ENCODE results near the gene GPR32. TPM values are rescaled to one million over a fixed set of nuclear protein-coding genes. Genes with fewer than 3 reads are reported as not detected.
"Not testable (repeated sequence)": the region's sequence is repeated elsewhere in the genome, so short reads cannot be mapped to it uniquely, and the experiment has no call there.

GPR32 gene
- total and polyA plus RNA-seq, 5 experiments from 2014 or later, result not detected

DNA sequence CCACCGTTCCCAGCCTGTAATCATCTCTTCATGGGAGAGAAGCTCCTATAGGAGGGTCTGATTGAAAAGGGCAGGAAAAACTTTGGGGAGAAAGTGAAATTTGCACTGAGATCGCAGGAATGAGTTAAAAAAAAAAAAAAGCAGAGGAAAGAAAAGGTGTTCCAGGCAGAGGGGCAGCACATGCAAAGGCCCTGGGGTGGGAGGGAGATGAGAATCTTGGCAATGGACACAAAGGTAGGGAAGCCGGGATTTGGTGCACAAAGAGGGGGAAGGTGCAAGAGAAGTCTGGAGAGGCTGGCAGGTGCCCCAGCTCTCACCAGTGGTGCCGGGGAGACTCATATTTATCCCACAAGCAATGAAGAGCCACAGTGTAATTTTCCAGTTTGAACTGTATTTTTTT is 16.4 kb upstream of the GPR32 start:
- Mint-ChIP-seq H3K4me3 (no peak overlapping the region), H3K36me3 (no peaks in the 10 kb centered on the region), H3K27me3 (peaks cover 2 to 31% (median 16%) of the 10 kb centered on the region in 5 donors), H3K9me3 (no peaks in the 10 kb centered on the region), H3K4me1 (peaks cover 0 to 2% (median 0%) of the 10 kb centered on the region in 4 donors), H3K27ac (no peak overlapping the region)
- POLR2A ChIA-PET, result no interaction called here
- ATAC-seq (no peak), DNase-seq (no peak)

- H3K27ac Mint-ChIP-seq, H3K9me3 Mint-ChIP-seq, H3K4me3 Mint-ChIP-seq, DNase-seq, POLR2A ChIA-PET, H3K36me3 Mint-ChIP-seq, H3K4me1 Mint-ChIP-seq, ATAC-seq: not testable (repeated sequence)
- peaks cover 2 to 31% (median 16%) of the 10 kb centered on the region in 5 donors for H3K27me3 Mint-ChIP-seq
Measured at GRCh38 chr19:50756244-50756643, 14.0 kb upstream of the GPR32 start.

DNA sequence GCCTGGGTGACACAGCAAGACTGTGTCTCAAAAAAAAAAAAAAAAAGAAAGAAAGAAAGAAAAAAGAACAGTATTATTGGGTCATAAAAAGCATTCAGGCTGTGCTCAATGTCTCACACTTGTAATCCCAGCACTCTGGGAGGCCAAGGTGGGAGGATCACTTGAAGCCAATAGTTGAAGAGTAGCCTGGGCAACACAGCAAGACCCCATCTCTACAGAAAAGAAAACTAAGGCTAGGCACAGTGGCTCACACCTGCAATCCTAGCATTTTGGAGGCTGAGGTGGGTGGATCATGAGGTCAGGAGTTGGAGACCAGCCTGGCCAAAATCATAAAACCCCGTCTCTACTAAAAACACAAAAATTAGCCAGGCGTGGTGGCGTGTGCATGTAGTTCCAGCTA is 12.6 kb upstream of the GPR32 start:
- not testable (repeated sequence) for H3K36me3 Mint-ChIP-seq

DNA sequence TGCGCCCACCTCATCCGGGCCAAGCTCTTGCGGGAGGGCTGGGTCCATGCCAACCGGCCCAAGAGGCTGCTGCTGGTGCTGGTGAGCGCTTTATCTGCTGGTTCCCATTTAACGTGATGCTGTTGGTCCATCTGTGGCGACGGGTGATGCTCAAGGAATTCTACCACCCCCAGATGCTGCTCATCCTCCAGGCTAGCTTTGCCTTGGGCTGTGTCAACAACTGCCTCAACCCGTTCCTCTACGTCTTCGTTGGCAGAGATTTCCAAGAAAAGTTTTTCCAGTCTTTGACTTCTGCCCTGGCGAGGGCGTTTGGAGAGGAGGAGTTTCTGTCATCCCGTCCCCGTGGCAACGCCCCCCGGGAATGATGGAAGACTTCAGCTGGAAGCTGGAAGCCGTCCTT is 11.2 kb upstream of the GPR32 start:
- peaks cover 2 to 23% (median 12%) of the 10 kb centered on the region in 5 donors for H3K27me3 Mint-ChIP-seq
- DNase-seq, H3K4me3 Mint-ChIP-seq, POLR2A ChIA-PET, H3K27ac Mint-ChIP-seq, H3K4me1 Mint-ChIP-seq, H3K9me3 Mint-ChIP-seq, H3K36me3 Mint-ChIP-seq, ATAC-seq: not testable (repeated sequence)

More for the DNA sequence above, 12.6 kb upstream of the GPR32 start:
- H3K9me3 Mint-ChIP-seq, ATAC-seq, H3K4me3 Mint-ChIP-seq, H3K27ac Mint-ChIP-seq, POLR2A ChIA-PET, DNase-seq, H3K4me1 Mint-ChIP-seq: not testable (repeated sequence)
- H3K27me3 Mint-ChIP-seq, result peaks cover 2 to 31% (median 16%) of the 10 kb centered on the region in 5 donors

GRCh38 chr19:50759886-50760285 is 10.4 kb upstream of the GPR32 start:
- Mint-ChIP-seq H3K36me3 (no peaks in the 10 kb centered on the region), H3K27me3 (peaks cover 2 to 26% (median 11%) of the 10 kb centered on the region in 5 donors), H3K4me1 (peaks cover 0 to 3% (median under 1%) of the 10 kb centered on the region in 4 donors), H3K27ac (no peak overlapping the region), H3K9me3 (peaks cover 0 to 2% (median 0%) of the 10 kb centered on the region in 9 donors), H3K4me3 (no peak overlapping the region)
- POLR2A ChIA-PET, result no interaction called here
- ATAC-seq, result no peak
- no peak for DNase-seq

DNA sequence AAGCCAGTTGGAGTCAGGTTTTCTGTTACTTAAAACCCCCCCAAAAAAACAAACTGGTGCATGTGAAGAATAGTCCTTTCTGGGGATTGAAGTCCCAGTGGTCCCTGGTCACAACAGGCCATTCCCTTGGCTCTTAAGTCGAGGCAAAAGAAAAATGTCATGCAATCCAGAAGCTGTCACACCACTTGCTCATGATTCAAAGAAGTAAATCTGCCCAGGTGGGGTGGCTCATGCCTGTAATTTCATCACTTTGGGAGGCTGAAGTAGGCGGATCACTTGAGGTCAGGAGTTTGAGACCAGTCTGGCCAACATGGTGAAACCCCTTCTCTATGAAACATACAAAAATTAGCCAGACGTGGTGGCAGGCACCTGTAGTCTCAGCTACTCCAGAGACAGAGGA is 8.8 kb upstream of the GPR32 start:
- POLR2A ChIA-PET, H3K36me3 Mint-ChIP-seq, ATAC-seq, H3K27ac Mint-ChIP-seq, H3K4me3 Mint-ChIP-seq, H3K9me3 Mint-ChIP-seq, H3K4me1 Mint-ChIP-seq, DNase-seq: not testable (repeated sequence)
- peaks cover 5 to 33% (median 12%) of the 10 kb centered on the region in 5 donors for H3K27me3 Mint-ChIP-seq

DNA sequence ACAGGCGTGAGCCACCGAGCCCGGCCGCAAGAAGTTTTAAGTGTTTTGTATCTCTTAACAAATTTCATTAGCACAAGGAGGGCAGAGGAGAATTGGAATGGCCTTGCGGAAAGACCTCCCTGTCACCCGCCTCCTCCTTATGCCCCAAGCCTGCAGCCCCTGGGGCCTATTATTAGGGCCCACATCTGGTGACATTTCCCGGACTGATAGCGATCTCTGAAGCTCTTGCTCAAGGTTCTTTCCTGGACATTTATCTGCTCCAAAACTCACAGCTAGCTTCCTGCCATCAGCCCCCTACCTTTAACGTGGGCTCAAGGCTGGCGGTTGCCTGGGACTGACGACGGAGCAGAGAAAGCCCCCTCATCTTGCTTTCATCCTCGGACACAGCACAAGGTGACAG is 6.7 kb upstream of the GPR32 start:
- H3K27me3 Mint-ChIP-seq, result peaks cover 3 to 37% (median 13%) of the 10 kb centered on the region in 5 donors
- H3K9me3 Mint-ChIP-seq, DNase-seq, H3K27ac Mint-ChIP-seq, H3K4me1 Mint-ChIP-seq, H3K4me3 Mint-ChIP-seq, ATAC-seq, H3K36me3 Mint-ChIP-seq: not testable (repeated sequence)
- POLR2A ChIA-PET, result interaction anchor here (1.6 kb wide), 1 partner anchor 39 kb away, joined by 3 read pairs; no protein-coding TSS in a partner anchor

DNA sequence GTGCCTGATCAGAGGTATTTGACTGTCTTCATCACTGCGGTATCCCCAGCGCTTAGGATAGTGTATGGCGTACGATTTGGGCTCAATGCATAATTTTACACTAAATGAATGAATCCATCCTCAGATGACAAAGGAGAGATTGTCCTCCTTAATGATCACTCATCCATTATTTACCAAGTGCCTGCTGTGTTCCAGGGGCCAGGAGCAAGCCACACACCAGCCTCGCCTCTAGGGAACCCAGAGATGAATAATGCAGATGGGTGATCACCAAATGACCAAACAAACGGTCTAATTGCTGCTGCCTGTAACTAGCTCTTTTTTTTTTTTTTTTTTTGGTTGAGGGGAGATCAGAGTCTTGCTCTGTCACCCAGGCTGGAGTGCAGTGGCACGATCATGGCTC is 5.9 kb upstream of the GPR32 start:
- no peak overlapping the region for H3K27ac Mint-ChIP-seq
- DNase-seq (no peak), ATAC-seq (no peak)
- POLR2A ChIA-PET, result interaction anchor here (0.6 to 1.6 kb wide), 2 partner anchors 34 to 40 kb away, joined by 3 to 4 read pairs; no protein-coding TSS in a partner anchor
- peaks cover 0 to 2% (median 0%) of the 10 kb centered on the region in 9 donors for H3K9me3 Mint-ChIP-seq
- peaks cover 3 to 37% (median 13%) of the 10 kb centered on the region in 5 donors for H3K27me3 Mint-ChIP-seq
- H3K36me3 Mint-ChIP-seq, result no peaks in the 10 kb centered on the region
- H3K4me1 Mint-ChIP-seq, result peaks cover 0 to 5% (median 0%) of the 10 kb centered on the region in 4 donors
- H3K4me3 Mint-ChIP-seq, result no peak overlapping the region

- H3K36me3 Mint-ChIP-seq, H3K4me3 Mint-ChIP-seq, H3K9me3 Mint-ChIP-seq, ATAC-seq, H3K27ac Mint-ChIP-seq, POLR2A ChIA-PET, H3K4me1 Mint-ChIP-seq, DNase-seq: not testable (repeated sequence)
- peaks cover 7 to 48% (median 18%) of the 10 kb centered on the region in 5 donors for H3K27me3 Mint-ChIP-seq
Measured at GRCh38 chr19:50766746-50767145, 3.5 kb upstream of the GPR32 start.

DNA sequence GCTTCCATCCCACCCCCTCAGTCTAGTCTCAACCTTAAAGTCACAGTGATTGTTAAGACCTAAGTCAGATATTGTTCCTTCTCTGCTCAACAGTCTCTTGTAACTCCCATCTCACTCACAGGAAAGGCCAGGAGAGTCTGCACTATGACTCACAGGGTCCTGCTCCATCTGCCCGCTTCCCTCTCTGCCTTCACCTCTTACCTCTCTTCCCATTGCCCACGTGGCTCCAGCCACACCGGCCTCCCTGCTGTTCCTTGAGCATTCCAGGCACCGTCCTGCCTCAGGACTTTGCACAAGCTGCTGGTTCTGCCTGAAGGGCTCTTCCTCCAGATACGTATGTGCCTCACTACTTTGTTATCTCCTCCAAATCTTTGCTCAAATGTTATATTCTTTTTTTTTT is 3.0 kb upstream of the GPR32 start:
- H3K4me1 Mint-ChIP-seq, H3K4me3 Mint-ChIP-seq, H3K36me3 Mint-ChIP-seq, DNase-seq, ATAC-seq, POLR2A ChIA-PET, H3K9me3 Mint-ChIP-seq: not testable (repeated sequence)
- Mint-ChIP-seq H3K27me3 (peaks cover 7 to 48% (median 18%) of the 10 kb centered on the region in 5 donors), H3K27ac (peak overlapping the region in 1 of 10 donors; percentile 20)

DNA sequence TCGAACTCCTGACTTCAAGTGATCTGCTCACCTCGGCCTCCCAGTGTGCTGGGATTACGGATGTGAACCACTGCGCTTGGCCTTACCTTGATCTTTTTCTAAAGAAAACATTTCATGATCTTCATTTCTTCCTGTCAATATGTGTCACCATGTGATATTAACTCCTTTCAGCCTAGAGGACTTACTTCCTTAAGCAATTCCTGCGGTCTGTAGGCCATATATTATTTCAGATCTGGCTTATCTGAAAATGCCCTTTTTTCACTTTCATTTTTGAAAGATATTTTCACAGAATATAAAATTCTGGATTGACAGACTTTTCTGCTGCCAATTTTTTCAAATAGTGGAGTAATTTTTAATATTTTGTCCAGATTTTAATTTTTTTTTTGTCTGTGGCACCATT is 2.0 kb upstream of the GPR32 start:
- no peak overlapping the region for H3K4me3 Mint-ChIP-seq
- ATAC-seq (no peak), DNase-seq (no peak)
- no peak overlapping the region for H3K27ac Mint-ChIP-seq
- H3K9me3 Mint-ChIP-seq, result no peaks in the 10 kb centered on the region
- POLR2A ChIA-PET, result interaction anchor here (0.6 kb wide), 1 partner anchor 45 kb away, joined by 5 read pairs; the partner anchor contains the start of gene CLEC11A
- H3K36me3 Mint-ChIP-seq, result no peaks in the 10 kb centered on the region
- peaks cover 0 to 2% (median 0%) of the 10 kb centered on the region in 4 donors for H3K4me1 Mint-ChIP-seq
- H3K27me3 Mint-ChIP-seq, result peaks cover 7 to 49% (median 18%) of the 10 kb centered on the region in 5 donors

DNA sequence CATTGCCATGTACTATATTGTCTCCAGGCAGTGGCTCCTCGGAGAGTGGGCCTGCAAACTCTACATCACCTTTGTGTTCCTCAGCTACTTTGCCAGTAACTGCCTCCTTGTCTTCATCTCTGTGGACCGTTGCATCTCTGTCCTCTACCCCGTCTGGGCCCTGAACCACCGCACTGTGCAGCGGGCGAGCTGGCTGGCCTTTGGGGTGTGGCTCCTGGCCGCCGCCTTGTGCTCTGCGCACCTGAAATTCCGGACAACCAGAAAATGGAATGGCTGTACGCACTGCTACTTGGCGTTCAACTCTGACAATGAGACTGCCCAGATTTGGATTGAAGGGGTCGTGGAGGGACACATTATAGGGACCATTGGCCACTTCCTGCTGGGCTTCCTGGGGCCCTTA is 624 bp downstream of the GPR32 start:
- ATAC-seq (no peak), DNase-seq (no peak)
- Mint-ChIP-seq H3K4me1 (peaks cover 0 to 2% (median 0%) of the 10 kb centered on the region in 4 donors), H3K27me3 (peaks cover 16 to 52% (median 21%) of the 10 kb centered on the region in 5 donors), H3K36me3 (no peaks in the 10 kb centered on the region), H3K4me3 (no peak overlapping the region), H3K27ac (no peak overlapping the region), H3K9me3 (peaks cover 0 to 2% (median 0%) of the 10 kb centered on the region in 9 donors)
- POLR2A ChIA-PET, result no interaction called here

DNA sequence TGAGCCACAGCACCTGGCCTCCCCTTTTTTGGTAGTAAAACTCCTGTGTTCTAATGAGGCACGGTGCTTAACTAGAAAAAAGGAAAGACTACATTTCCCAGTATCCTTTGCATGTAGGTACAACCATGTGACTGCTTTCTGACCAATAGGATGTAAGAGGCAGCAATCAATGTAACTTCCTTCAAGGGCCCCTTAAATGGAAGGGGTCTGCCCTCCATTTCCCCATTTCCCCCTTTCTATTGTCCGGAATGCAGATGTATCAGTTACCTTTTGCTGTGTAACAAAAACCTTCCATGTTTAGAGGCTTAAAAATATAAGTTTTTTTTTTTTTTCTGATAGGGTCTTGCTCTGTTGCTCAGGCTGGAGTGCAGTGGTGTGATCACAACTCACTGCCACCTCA is 2.2 kb downstream of the GPR32 start:
- Mint-ChIP-seq H3K36me3 (no peaks in the 10 kb centered on the region), H3K27me3 (peaks cover 20 to 51% (median 25%) of the 10 kb centered on the region in 5 donors), H3K9me3 (peaks cover 0 to 7% (median 0%) of the 10 kb centered on the region in 9 donors), H3K4me3 (no peak overlapping the region), H3K27ac (no peak overlapping the region), H3K4me1 (peaks cover 0 to 5% (median under 1%) of the 10 kb centered on the region in 4 donors)
- ATAC-seq (no peak), DNase-seq (no peak)
- POLR2A ChIA-PET, result no interaction called here

DNA sequence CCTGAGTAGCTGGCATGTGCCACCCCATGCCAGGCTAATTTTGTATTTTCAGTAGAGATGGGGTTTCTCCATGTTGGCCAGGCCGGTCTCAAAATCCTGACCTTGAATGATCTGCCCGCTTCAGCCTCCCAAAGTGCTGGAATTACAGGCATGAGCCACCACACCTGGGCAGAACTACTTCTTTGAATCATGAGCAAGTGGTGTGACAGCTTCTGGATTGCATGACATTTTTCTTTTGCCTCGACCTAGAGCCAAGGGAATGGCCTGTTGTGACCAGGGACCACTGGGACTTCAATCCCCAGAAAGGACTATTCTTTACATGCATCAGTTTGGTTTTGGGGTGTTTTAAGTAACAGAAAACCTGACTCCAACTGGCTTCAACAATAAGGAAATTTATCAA is 2.6 kb downstream of the GPR32 start:
- H3K27ac Mint-ChIP-seq, ATAC-seq, POLR2A ChIA-PET: not testable (repeated sequence)

More for the DNA sequence above, 2.6 kb downstream of the GPR32 start:
- H3K9me3 Mint-ChIP-seq, H3K4me1 Mint-ChIP-seq, H3K36me3 Mint-ChIP-seq, DNase-seq, H3K4me3 Mint-ChIP-seq: not testable (repeated sequence)
- peaks cover 24 to 51% (median 30%) of the 10 kb centered on the region in 5 donors for H3K27me3 Mint-ChIP-seq

Data from naive thymus-derived CD8-positive, alpha-beta T cell (primary cell).